Measurements from ENCODE around the gene PTPN11.
"Not testable (repeated sequence)": the region's sequence is repeated elsewhere in the genome, so short reads cannot be mapped to it uniquely, and the experiment has no call there.

DNA sequence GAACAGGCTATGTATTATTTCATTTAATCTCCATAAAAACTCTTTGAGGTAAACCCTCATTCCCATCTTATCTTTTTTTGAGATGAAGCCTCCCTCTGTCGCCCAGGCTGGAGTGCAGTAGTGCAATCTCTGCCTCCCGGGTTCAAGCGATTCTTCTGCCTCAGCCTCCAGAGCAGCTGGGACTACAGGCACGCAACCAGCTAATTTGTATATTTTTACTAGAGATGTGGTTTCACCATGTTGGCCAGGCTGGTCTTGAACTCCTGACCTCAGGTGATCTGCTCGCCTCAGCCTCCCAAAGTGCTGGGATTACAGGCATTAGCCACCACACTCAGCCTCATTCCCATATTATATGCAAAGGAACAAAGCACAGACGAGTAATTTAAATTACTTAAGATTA lies 11.1 kb upstream of the PTPN11 start:
- TF ChIP-seq EZH2 (IDR thresholded peaks at IDR 0.05; ENCODE audit: borderline replicate concordance, insufficient read depth, low read length, poor library complexity, severe bottlenecking) = not testable (repeated sequence)
- TF ChIP-seq, protein P1, sequence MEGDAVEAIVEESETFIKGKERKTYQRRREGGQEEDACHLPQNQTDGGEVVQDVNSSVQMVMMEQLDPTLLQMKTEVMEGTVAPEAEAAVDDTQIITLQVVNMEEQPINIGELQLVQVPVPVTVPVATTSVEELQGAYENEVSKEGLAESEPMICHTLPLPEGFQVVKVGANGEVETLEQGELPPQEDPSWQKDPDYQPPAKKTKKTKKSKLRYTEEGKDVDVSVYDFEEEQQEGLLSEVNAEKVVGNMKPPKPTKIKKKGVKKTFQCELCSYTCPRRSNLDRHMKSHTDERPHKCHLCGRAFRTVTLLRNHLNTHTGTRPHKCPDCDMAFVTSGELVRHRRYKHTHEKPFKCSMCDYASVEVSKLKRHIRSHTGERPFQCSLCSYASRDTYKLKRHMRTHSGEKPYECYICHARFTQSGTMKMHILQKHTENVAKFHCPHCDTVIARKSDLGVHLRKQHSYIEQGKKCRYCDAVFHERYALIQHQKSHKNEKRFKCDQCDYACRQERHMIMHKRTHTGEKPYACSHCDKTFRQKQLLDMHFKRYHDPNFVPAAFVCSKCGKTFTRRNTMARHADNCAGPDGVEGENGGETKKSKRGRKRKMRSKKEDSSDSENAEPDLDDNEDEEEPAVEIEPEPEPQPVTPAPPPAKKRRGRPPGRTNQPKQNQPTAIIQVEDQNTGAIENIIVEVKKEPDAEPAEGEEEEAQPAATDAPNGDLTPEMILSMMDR (IDR thresholded peaks at IDR 0.05; ENCODE audit: poor library complexity, severe bottlenecking) = not testable (repeated sequence)
